Loucy (cell line): Measurements from ENCODE around the gene KIR3DL1.

Experiments used
- EZH2phosphoT487 ChIP-seq: fragments of 200-600 bp; IDR thresholded peaks from 2 replicates; pipeline ENCODE4 v1.6.1; 2018; ENCODE audit warnings: antibody characterized with exemption, mild to moderate bottlenecking, moderate library complexity, borderline replicate concordance
- TF ChIP-seq, protein P1 (sequence below): fragments of 200-600 bp; sonication (generic); conservative IDR thresholded peaks from 2 replicates; pipeline ENCODE4 v1.5.1; 2014; ENCODE audit warnings: mild to moderate bottlenecking, antibody characterized with exemption, low read length

DNA sequence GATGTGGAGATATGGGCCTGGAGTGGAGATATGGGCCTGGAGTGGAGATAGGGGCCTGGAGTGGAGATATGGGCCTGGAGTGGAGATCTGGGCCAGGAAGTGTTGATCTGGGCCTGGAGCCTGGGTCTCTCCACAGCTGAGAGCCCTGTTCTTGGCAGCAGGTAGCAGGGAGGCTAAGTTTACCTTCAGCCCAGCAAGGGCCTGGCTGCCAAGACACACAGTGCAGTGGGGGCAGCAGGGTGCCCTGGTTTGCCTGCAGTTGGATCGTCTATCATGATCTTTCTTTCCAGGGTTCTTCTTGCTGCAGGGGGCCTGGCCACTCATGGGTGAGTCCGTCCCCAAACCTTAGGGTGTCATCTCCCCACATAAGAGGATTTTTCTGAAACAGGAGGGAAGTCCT is 34.7 kb downstream of the KIR3DL1 start:
- TF ChIP-seq, protein P1, sequence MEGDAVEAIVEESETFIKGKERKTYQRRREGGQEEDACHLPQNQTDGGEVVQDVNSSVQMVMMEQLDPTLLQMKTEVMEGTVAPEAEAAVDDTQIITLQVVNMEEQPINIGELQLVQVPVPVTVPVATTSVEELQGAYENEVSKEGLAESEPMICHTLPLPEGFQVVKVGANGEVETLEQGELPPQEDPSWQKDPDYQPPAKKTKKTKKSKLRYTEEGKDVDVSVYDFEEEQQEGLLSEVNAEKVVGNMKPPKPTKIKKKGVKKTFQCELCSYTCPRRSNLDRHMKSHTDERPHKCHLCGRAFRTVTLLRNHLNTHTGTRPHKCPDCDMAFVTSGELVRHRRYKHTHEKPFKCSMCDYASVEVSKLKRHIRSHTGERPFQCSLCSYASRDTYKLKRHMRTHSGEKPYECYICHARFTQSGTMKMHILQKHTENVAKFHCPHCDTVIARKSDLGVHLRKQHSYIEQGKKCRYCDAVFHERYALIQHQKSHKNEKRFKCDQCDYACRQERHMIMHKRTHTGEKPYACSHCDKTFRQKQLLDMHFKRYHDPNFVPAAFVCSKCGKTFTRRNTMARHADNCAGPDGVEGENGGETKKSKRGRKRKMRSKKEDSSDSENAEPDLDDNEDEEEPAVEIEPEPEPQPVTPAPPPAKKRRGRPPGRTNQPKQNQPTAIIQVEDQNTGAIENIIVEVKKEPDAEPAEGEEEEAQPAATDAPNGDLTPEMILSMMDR: no peak
- no peak for TF ChIP-seq EZH2phosphoT487
